SU-DHL-6 (cell line): ENCODE results near the gene TCF12.

Experiments
- H2AFZ ChIP-seq: fragments of 200-600 bp; sonication (generic); 2 replicates; pipeline ENCODE4 v1.6.1; 2014; ENCODE audit warnings: low read depth, mild to moderate bottlenecking, moderate library complexity, mixed read lengths, antibody characterized with exemption, low read length; ENCODE audit not compliant: severe bottlenecking
- H3F3A ChIP-seq: fragments of 200-600 bp; shearing (Covaris generic); 2 replicates; pipeline ENCODE4 v1.6.0; 2016; ENCODE audit warnings: antibody characterized with exemption, mild to moderate bottlenecking; ENCODE audit not compliant: insufficient read depth
- H3K27ac ChIP-seq: fragments of 200-600 bp; sonication (generic); 2 replicates; pipeline ENCODE4 v1.5.1; 2016; ENCODE audit warnings: low read depth, mild to moderate bottlenecking, low read length, moderate library complexity, mixed read lengths
- H3K27me3 ChIP-seq: fragments of 200-600 bp; sonication (generic), shearing (Covaris generic); 2 replicates; pipeline ENCODE4 v1.6.0; 2014; ENCODE audit warnings: mild to moderate bottlenecking, low read length
- H3K36me3 ChIP-seq: fragments of 200-600 bp; sonication (generic); 2 replicates; pipeline ENCODE4 v1.6.1; 2014; ENCODE audit warnings: mild to moderate bottlenecking, low read length, mixed read lengths
- H3K4me2 ChIP-seq: fragments of 300-600, 200-600 bp; shearing (Covaris generic), sonication (generic); 2 replicates; pipeline ENCODE4 v1.6.0; 2014; ENCODE audit warnings: low read length, low read depth, mild to moderate bottlenecking; ENCODE audit not compliant: poor library complexity, severe bottlenecking
- H3K4me3 ChIP-seq: fragments of 200-600 bp; sonication (generic); 2 replicates; pipeline ENCODE4 v1.5.1; 2014; ENCODE audit warnings: antibody characterized with exemption, low read length, mild to moderate bottlenecking, mixed read lengths; ENCODE audit not compliant: insufficient read depth, poor library complexity, severe bottlenecking
- H3K79me2 ChIP-seq: fragments of 200-600 bp; sonication (generic); 2 replicates; pipeline ENCODE4 v1.6.1; 2014; ENCODE audit warnings: mild to moderate bottlenecking, low read length, moderate library complexity; ENCODE audit not compliant: insufficient read depth
- H3K9ac ChIP-seq: fragments of 200-600 bp; sonication (generic); 2 replicates; pipeline ENCODE4 v1.7.0; 2014; ENCODE audit warnings: mild to moderate bottlenecking, low read length
- H3K9me2 ChIP-seq: fragments of 200-600 bp; sonication (generic); replicated peaks from 2 replicates; pipeline ENCODE4 v1.6.1; 2014; ENCODE audit warnings: low read length; ENCODE audit not compliant: insufficient read depth
- H3K9me3 ChIP-seq: fragments of 200-600 bp; sonication (generic); 2 replicates; pipeline ENCODE4 v1.6.1; 2014; ENCODE audit warnings: low read length, mixed read lengths; ENCODE audit not compliant: insufficient read depth
- H4K20me1 ChIP-seq: fragments of 200-600 bp; sonication (generic); 2 replicates; pipeline ENCODE4 v1.6.1; 2014; ENCODE audit warnings: low read depth, mild to moderate bottlenecking, antibody characterized with exemption, low read length, moderate library complexity, mixed read lengths
- EZH2phosphoT487 ChIP-seq: fragments of 200-600 bp; sonication (generic), shearing (Covaris generic); conservative IDR thresholded peaks from 2 replicates; pipeline ENCODE4 v1.6.1; 2018; ENCODE audit warnings: mild to moderate bottlenecking, antibody characterized with exemption, low read length, moderate library complexity, mixed read lengths
- TF ChIP-seq, protein P1 (sequence below): fragments of 200-600 bp; sonication (generic); IDR thresholded peaks from one replicate; pipeline ENCODE4 v1.5.1; 2017; ENCODE audit warnings: antibody characterized with exemption, mild to moderate bottlenecking, low read length, moderate library complexity; ENCODE audit not compliant: insufficient read depth, poor library complexity, severe bottlenecking

TCF12 gene

DNA sequence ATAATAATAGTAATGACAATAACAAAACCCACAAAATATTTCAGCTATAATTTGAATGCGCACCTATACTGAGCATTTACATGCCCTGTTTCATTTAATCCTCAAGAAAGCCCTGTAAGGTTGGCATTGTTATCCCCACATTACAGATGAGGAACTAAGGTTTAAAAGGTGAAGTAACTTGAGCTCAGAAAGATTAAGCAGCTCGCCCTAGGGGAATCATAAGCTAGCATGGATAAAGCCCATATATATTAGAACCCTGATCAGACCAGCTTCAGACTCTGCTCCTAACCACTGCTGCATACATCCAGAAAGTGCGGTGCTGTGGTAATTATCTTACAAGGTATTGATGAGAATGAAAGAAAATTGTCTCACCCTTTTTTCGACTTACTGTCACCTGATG is 316.7 kb downstream of the TCF12 start:
- Histone ChIP-seq H3K9me2 (no peaks in the 10 kb centered on the region), H3K79me2 (no peaks in the 10 kb centered on the region), H3K9me3 (no peaks in the 10 kb centered on the region), H3K27ac (no peak overlapping the region), H3K9ac (no peak overlapping the region), H3K36me3 (peaks cover 9% of the 10 kb centered on the region; the same call in 1 of the 2 replicates), H3F3A (0 out of 2 replicates have a peak, but pooled peaks cover 3% of the 10 kb centered on the region), H3K27me3 (no peaks in the 10 kb centered on the region), H3K4me3 (no peak overlapping the region), H4K20me1 (no peaks in the 10 kb centered on the region), H3K4me2 (no peak overlapping the region), H2AFZ (no peak overlapping the region)
- TF ChIP-seq, protein P1, sequence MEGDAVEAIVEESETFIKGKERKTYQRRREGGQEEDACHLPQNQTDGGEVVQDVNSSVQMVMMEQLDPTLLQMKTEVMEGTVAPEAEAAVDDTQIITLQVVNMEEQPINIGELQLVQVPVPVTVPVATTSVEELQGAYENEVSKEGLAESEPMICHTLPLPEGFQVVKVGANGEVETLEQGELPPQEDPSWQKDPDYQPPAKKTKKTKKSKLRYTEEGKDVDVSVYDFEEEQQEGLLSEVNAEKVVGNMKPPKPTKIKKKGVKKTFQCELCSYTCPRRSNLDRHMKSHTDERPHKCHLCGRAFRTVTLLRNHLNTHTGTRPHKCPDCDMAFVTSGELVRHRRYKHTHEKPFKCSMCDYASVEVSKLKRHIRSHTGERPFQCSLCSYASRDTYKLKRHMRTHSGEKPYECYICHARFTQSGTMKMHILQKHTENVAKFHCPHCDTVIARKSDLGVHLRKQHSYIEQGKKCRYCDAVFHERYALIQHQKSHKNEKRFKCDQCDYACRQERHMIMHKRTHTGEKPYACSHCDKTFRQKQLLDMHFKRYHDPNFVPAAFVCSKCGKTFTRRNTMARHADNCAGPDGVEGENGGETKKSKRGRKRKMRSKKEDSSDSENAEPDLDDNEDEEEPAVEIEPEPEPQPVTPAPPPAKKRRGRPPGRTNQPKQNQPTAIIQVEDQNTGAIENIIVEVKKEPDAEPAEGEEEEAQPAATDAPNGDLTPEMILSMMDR: no peak
- TF ChIP-seq EZH2phosphoT487: no peak

DNA sequence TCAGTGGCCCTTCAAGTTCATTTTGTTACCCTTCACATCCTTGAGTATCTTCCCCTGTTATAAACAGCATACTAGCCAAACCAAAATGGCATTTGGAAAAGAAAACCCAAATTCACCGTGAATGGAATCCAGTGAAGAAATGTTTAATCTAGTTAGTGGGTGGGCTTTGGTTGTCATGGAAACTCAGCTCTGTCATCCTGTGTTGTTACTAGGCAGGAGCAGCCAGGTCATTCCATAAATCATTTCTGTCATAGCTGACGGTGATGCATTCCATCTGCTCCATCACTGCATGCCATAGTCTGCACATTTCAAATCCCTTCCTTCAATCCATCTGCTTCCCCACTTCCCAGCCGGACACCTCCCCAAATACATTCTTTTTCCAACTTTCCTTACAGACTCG is 317.4 kb downstream of the TCF12 start:
- H3K9me3 ChIP-seq: no peaks in the 10 kb centered on the region
- H3K27me3 ChIP-seq: no peaks in the 10 kb centered on the region
- H3K9me2 ChIP-seq: no peaks in the 10 kb centered on the region
- no peak overlapping the region for H3K9ac ChIP-seq
- peaks cover 9% of the 10 kb centered on the region; the same call in 1 of the 2 replicates for H3K36me3 ChIP-seq
- no peak overlapping the region for H3K4me3 ChIP-seq
- no peaks in the 10 kb centered on the region for H3F3A ChIP-seq
- H3K4me2 ChIP-seq: no peak overlapping the region
- no peaks in the 10 kb centered on the region for H3K79me2 ChIP-seq
- no peak overlapping the region for H3K27ac ChIP-seq
- no peak overlapping the region for H2AFZ ChIP-seq
- TF ChIP-seq EZH2phosphoT487: no peak
- TF ChIP-seq, protein P1: no peak
- no peaks in the 10 kb centered on the region for H4K20me1 ChIP-seq

DNA sequence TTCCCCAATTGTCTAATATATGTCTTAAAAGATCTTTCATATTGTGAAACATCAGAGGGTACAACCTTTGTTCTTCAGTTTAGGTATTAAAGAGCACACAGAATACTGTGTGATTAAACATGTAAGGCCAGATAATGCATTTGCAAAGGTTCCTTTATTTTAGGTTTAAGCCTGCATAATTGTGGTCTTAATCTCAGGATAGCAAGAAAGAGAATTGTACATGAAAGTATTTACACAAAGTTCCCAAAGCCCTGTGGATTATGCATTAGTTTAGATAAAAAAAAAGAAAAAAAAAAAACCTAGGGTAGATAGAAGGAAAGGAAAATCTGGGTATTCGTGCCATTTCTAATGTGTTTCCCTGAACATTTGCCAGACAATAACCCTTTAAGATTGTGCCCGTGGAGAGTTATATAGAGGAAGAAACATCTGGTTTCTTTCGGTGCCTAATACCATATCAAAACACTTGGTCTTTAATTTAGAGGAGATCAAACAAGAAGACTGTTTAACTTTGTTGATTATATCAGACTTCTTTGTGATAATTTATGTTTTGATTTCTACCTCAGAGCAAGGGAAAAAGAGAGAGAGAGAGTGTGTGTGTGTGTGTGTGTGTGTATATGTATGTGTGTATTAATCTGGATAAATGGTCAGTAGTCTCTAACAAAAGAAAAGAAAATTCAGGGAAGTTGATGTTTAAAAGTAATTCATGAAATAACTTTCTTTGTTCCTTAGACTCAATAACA is 318.3 kb downstream of the TCF12 start:
- Histone ChIP-seq H3K4me3 (no peak overlapping the region), H3K27ac (no peak overlapping the region), H2AFZ (no peak overlapping the region), H3K9me3 (no peaks in the 10 kb centered on the region), H3K4me2 (no peak overlapping the region), H3K27me3 (no peaks in the 10 kb centered on the region), H3K79me2 (no peaks in the 10 kb centered on the region), H3F3A (no peaks in the 10 kb centered on the region), H3K9ac (no peak overlapping the region), H3K36me3 (peaks cover 9% of the 10 kb centered on the region; the same call in 1 of the 2 replicates), H3K9me2 (no peaks in the 10 kb centered on the region), H4K20me1 (no peaks in the 10 kb centered on the region)
- TF ChIP-seq EZH2phosphoT487: no peak
- TF ChIP-seq, protein P1: no peak
